NB4 (cell line): ENCODE data around the gene ACBD6.

Experiments used
- DNase-seq: peaks from one replicate; pipeline ENCODE4 v3.0.0; 2010; ENCODE audit warnings: low read depth
- H3K4me3 ChIP-seq: one replicate; pipeline ENCODE4 v1.5.1; 2011; ENCODE audit warnings: mild to moderate bottlenecking, low read depth, low read length, moderate library complexity
- MYC ChIP-seq: IDR thresholded peaks from 2 replicates; pipeline ENCODE4 v1.6.1; 2011; ENCODE audit warnings: low read depth, low read length
- POLR2A ChIP-seq: IDR thresholded peaks from 2 replicates; pipeline ENCODE4 v1.6.1; 2011; ENCODE audit warnings: mild to moderate bottlenecking; ENCODE audit not compliant: insufficient read length; ENCODE audit errors: extremely low read depth
- TF ChIP-seq, protein P1 (sequence below): IDR thresholded peaks from 2 replicates; pipeline ENCODE4 v1.6.1; 2011; ENCODE audit warnings: low read depth, low read length
- TF ChIP-seq, protein P2 (sequence below): IDR thresholded peaks from one replicate; pipeline ENCODE4 v1.5.1; 2012; ENCODE audit warnings: low read depth, low read length

ACBD6 gene

DNA sequence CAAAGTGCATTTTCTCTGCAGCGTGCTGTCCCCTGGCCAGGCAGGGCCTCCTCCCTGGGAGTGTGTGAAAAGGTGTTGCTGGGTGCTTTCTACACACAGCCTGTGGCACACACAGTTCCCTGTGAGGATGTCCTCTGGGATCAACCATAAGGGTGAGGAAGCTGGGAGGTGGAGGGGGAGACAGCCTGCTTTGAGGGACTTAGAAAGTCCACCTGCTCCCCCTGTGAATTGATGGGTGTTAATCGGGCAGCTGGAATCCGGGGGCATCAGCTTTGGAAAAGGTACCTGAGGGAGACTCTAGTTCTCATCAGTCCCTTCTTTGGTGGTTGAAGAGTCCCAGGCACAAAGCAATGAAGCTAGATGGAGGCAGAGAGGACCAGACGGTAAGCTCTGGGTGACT is 236.5 kb downstream of the ACBD6 start:
- DNase-seq: no peak
- TF ChIP-seq MYC (no peak), POLR2A (no peak)
- TF ChIP-seq, protein P1, sequence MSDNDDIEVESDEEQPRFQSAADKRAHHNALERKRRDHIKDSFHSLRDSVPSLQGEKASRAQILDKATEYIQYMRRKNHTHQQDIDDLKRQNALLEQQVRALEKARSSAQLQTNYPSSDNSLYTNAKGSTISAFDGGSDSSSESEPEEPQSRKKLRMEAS: no peak
- TF ChIP-seq, protein P2, sequence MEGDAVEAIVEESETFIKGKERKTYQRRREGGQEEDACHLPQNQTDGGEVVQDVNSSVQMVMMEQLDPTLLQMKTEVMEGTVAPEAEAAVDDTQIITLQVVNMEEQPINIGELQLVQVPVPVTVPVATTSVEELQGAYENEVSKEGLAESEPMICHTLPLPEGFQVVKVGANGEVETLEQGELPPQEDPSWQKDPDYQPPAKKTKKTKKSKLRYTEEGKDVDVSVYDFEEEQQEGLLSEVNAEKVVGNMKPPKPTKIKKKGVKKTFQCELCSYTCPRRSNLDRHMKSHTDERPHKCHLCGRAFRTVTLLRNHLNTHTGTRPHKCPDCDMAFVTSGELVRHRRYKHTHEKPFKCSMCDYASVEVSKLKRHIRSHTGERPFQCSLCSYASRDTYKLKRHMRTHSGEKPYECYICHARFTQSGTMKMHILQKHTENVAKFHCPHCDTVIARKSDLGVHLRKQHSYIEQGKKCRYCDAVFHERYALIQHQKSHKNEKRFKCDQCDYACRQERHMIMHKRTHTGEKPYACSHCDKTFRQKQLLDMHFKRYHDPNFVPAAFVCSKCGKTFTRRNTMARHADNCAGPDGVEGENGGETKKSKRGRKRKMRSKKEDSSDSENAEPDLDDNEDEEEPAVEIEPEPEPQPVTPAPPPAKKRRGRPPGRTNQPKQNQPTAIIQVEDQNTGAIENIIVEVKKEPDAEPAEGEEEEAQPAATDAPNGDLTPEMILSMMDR: no peak

DNA sequence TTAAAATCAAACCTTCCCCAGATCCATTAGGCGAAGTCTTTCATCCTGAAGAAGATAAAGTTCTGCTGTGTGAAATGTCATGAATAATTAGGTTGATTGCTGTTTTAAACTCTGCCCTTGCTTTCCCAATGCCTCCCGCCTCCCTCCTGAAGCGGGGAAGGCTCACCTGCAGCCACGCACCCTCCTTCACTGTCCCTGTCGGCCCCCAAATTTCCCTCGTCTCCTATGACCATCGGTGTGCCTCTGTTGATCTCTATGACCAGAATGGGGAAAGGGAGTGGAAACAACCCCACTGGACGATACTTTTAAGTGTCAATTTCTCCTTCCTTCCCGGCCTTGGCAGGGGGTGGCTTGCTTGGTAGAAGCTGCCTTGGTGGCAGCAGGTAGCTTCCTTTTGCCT is 237.2 kb downstream of the ACBD6 start:
- TF ChIP-seq, protein P2: no peak
- TF ChIP-seq, protein P1: no peak
- TF ChIP-seq POLR2A (no peak), MYC (no peak)
- H3K4me3 ChIP-seq: no peak overlapping the region
- no peak for DNase-seq

More for the DNA sequence above, 236.5 kb downstream of the ACBD6 start:
- no peak overlapping the region for H3K4me3 ChIP-seq

DNA sequence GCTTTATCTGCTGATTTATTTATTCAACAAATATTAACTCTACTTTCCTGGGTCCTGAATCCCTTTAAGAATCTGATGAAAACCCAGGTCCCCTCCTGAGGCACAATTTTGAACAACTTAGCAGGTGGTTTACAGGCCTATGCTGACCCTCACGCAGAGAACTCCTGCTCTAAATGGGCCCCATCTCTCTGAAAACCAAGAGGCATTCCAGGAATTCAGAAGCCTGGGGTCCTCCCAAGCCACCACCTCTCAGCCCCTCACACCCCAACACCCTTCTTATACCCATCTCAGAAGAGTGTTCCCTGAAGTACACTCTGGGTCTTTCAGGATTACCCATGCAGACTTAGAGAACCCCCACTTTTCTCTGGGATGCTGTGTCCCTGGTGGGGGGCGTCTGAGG is 237.8 kb downstream of the ACBD6 start:
- TF ChIP-seq MYC: no peak
- TF ChIP-seq POLR2A: no peak
- TF ChIP-seq, protein P1: no peak
- TF ChIP-seq, protein P2: no peak
- H3K4me3 ChIP-seq: no peak overlapping the region
- DNase-seq: no peak

DNA sequence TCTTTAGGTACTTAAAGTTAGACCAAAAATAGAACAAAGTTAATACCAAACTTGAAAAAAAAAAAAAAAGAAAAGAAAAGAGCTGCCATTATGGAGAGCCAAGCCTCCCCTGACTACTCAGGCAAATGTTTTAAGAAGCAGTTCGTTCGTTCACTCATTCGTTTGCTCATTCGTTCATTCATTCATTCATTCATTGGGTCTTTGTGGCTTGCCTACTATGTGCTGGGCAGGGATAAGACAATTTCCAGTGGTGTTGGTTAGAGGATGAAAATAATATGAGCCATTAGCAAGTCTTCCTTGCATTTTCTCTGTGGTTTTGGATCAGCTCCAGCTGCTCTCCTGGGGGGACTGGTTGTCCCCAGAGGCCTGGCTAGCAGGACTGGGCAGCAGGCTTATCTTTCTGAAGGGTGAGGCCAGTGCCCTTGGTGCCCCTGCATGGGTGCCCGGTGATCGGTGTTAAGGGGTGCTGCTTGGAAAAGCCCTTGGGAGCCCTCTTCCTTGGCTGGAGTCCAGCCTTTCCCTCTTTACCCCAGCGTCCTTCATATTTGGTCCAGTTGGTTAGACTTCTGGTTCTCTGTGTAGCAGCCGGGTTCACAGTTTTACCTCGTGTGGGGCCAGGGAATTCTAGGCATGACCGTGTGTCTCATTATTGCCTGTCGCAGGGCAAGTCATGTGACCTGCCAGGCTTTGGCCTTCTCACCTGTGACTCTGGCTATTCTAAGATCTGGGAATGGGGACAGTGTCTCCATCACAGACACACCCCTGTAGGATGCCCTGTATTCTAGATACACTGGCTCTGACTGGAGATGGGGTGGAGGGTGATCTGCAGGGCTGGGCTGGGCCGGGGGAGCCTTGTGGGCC is 239.5 kb downstream of the ACBD6 start:
- DNase-seq: no peak
- TF ChIP-seq, protein P2: no peak
- TF ChIP-seq MYC (no peak), POLR2A (no peak)
- TF ChIP-seq, protein P1: no peak
- no peak overlapping the region for H3K4me3 ChIP-seq

DNA sequence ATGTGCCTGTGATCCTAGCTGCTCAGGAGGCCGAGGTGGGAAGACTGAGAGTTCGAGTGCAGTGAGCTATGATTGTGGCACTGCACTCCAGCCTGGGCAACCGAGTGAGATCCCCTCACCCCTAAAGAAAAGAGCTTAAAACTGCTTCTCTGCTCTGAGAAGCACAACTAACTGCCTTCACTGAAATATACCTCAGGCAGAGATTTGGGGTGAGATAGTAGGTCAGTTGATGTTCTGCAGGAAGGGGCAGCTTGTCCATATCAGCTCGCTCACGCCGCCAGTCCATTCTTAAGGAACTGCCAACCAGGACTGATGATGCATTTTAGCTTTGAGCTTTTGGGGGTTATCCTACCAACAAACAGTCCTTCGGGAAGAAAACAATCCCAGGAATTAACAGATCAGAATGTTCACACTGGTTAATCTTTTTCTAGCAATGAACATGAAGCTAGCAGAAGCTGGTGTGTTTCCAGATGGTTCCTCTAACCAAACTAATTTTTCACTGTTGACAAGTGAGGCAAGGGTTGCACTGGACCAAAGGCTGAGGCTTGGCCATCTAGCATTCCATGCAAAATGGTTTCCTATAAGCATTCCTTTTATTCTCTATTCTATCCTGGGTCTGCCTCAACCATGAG is 240.7 kb downstream of the ACBD6 start:
- TF ChIP-seq MYC: no peak
- no peak for DNase-seq
- no peak overlapping the region for H3K4me3 ChIP-seq

DNA sequence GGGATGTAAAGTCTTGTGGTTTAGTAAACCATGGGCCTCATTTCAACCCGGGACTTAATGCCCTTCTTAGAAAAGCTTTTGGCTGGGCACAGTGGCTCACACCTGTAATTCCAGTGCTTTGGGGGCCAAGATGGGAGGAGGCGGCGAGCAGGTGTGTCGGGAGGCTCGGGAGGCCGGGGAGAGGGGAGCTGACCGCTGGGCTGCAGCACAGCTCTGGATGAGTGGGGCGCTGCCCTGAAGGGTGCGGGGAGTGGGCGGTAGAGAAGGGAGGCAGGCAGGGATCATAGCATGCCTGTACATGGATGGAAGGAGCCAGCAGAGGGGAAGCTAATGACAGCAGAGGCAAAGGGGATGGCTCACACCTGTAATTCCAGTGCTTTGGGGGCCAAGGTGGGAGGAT is 241.3 kb downstream of the ACBD6 start:
- H3K4me3 ChIP-seq: no peak overlapping the region
- DNase-seq: no peak
- TF ChIP-seq, protein P1: no peak
- no peak for TF ChIP-seq MYC
- no peak for TF ChIP-seq POLR2A
- TF ChIP-seq, protein P2: no peak
